Central memory CD8-positive, alpha-beta T cell (primary cell): ENCODE results near the gene EPN2.
A peak's percentile ranks its signal among the peaks of the same experiment; 100 is the strongest.

ENCODE experiments used
- ATAC-seq: fragments of 150-1000 bp; cut with Tn5 transposase; replicated peaks from 2 replicates; pipeline ENCODE4 v1.10.0; 2022; ENCODE audit warnings: mild to moderate bottlenecking, moderate FRiP score, moderate number of reproducible peaks; ENCODE audit not compliant: poor library complexity, severe bottlenecking; ENCODE audit errors: extremely low read depth
- DNase-seq, 2 donors: peaks; one replicate each; pipeline ENCODE4 v3.0.0; 2021; ENCODE audit warnings: low spot score in 2 of 2
- H3K27ac Mint-ChIP-seq: one replicate; pipeline ENCODE4 v1.8.0; 2022; ENCODE audit warnings: low read depth, mild to moderate bottlenecking, moderate library complexity, mixed read lengths
- H3K27me3 Mint-ChIP-seq: one replicate; pipeline ENCODE4 v1.8.0; 2022; ENCODE audit warnings: mixed read lengths
- H3K36me3 Mint-ChIP-seq: one replicate; pipeline ENCODE4 v1.8.0; 2022; ENCODE audit warnings: mild to moderate bottlenecking, moderate library complexity, mixed read lengths; ENCODE audit not compliant: insufficient read depth
- H3K4me1 Mint-ChIP-seq: one replicate; pipeline ENCODE4 v1.8.0; 2022; ENCODE audit warnings: mixed read lengths
- H3K4me3 Mint-ChIP-seq: one replicate; pipeline ENCODE4 v1.8.0; 2022; ENCODE audit warnings: mild to moderate bottlenecking, moderate library complexity, mixed read lengths
- H3K9me3 Mint-ChIP-seq: one replicate; pipeline ENCODE4 v1.8.0; 2022; ENCODE audit warnings: mixed read lengths

Gene EPN2

DNA sequence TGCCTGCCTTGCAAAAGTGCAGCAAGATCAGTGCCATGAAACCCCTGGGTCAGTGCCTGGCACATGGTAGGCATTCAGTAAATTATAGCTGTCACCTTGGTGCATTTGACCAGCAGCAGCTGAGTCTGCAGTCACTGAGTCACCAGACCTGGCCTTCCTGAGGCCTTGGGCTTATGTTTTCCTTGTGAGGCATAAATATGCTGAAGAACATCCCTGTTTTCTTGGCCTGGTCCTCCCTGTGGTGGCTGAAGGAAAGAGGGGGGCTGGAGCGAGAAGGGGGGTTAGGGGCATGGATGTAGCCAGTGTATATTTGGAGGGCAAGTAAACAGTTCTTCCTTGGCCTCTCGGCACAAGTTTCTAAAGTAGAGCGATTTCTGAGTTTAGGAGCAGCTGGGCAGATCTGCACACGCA, 26.5 kb downstream of the EPN2 start:
- no peaks in the 10 kb centered on the region for H3K4me1 Mint-ChIP-seq
- DNase-seq (no peak), ATAC-seq (no peak)
- H3K9me3 Mint-ChIP-seq, result no peaks in the 10 kb centered on the region
- no peak overlapping the region for H3K27ac Mint-ChIP-seq
- H3K36me3 Mint-ChIP-seq, result peaks cover 3% of the 10 kb centered on the region
- H3K4me3 Mint-ChIP-seq, result no peak overlapping the region
- peaks cover 8% of the 10 kb centered on the region for H3K27me3 Mint-ChIP-seq

DNA sequence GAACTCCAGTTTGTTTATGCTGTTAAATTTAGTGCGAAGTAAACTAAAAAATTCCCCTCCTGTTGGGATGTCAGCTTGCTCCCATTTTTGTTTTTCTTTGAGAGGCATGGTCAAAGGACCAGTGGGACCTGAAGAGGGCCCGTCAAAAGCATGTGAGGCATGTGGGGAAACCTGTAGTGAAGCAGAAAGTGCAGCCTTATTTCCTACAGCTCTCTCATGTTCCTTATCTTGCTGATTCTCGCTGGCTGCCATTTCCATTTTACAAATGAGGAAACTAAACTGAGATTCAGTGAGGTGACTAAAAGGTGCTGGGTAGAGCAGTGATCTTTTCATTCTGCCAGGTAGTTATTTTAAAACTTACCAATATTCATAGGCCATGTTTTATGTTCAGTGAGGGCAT, 27.1 kb downstream of the EPN2 start:
- DNase-seq, result no peak
- Mint-ChIP-seq H3K4me3 (no peak overlapping the region), H3K4me1 (peaks cover 5% of the 10 kb centered on the region), H3K27ac (no peak overlapping the region), H3K27me3 (peaks cover 8% of the 10 kb centered on the region), H3K36me3 (peaks cover 3% of the 10 kb centered on the region), H3K9me3 (no peaks in the 10 kb centered on the region)
- ATAC-seq, result no peak

DNA sequence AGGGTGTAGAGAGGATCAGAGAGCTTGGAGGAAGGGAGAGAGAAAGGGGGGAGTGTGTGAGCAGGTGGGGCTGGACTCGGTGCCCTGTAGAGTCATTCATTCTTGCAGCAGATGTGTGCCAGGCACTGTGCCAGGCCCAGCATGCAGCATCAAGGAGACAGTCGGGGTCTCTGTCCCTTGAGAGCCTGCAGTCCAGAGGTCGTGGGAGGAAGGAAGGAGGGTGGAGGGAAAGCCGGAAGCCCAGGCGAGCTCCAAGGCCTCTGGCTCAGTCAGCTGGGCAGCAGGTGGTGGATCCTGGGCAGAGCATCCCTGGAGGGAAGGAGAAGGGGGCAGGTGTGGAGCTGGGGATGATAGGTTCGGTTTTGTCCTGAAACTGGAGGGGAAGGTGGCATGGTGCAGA, 27.5 kb downstream of the EPN2 start:
- H3K36me3 Mint-ChIP-seq, result peaks cover 3% of the 10 kb centered on the region
- ATAC-seq (no peak), DNase-seq (no peak)
- no peaks in the 10 kb centered on the region for H3K9me3 Mint-ChIP-seq
- no peak overlapping the region for H3K27ac Mint-ChIP-seq
- peaks cover 8% of the 10 kb centered on the region for H3K27me3 Mint-ChIP-seq
- no peak overlapping the region for H3K4me3 Mint-ChIP-seq
- H3K4me1 Mint-ChIP-seq, result peaks cover 5% of the 10 kb centered on the region

DNA sequence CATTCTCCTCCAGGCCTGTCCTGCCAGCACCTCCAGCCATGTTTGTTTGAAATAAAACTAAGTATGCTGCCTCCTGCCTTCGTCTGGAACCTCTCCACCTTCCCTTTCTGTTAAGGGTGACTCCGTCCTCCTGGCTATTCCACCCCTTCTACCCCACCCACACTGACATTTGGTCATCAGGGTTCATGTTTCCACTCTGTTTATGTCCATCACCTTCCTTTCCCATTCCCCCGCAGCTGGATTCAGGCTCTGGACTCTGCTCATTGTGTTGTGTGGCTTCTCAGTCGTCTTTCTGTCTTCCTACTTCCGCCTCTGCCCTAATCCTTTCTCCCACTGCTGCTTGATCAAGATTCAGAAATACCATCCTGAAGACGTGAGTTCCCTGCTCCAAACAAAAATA, 28.6 kb downstream of the EPN2 start:
- H3K4me1 Mint-ChIP-seq, result peaks cover 5% of the 10 kb centered on the region
- no peak for DNase-seq
- peaks cover 8% of the 10 kb centered on the region for H3K27me3 Mint-ChIP-seq
- peaks cover 2% of the 10 kb centered on the region for H3K36me3 Mint-ChIP-seq
- ATAC-seq, result no peak
- no peak overlapping the region for H3K27ac Mint-ChIP-seq
- no peak overlapping the region for H3K4me3 Mint-ChIP-seq
- H3K9me3 Mint-ChIP-seq, result no peaks in the 10 kb centered on the region

DNA sequence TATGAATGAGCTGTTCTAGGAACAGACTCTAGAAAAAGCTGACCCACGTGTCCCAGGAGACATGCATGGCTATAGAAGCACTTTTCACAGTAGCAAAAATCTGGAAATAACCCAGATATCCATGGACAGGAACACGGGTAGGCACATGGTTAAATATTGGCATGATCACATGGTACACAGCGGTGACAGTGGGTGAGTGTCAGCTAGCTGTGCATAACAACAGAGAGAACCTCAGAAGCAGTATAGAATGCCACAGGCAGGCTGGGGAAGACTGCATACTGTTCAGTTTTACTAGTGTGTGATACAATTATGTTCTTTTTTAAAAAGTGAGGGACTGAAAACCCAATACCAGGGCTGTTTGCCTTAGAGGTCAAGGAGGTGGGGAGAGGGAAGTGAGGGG, 31.4 kb downstream of the EPN2 start:
- DNase-seq (no peak), ATAC-seq (no peak)
- Mint-ChIP-seq H3K27ac (peak overlapping the region; percentile 14), H3K27me3 (no peaks in the 10 kb centered on the region), H3K4me1 (peaks cover 14% of the 10 kb centered on the region), H3K4me3 (no peak overlapping the region), H3K36me3 (peaks cover 4% of the 10 kb centered on the region), H3K9me3 (no peaks in the 10 kb centered on the region)

DNA sequence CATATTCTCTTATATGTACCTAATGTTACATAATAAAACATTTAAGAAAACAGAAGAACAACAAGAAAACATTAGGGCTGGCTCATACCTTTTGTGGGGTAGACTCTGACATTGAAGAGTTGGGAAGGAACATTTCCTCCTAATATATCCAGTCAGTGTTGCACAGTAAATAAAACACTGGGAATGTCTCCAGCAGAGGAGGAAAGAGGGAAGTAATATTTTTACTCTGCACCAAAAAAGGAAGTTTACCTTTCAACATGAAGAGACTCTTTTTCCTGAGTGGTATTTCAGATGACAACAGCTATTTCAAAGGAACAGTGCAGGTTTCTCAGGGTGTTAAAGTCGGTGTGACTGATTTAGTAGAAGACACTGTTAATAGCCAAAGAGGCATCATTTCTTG, 31.9 kb downstream of the EPN2 start:
- DNase-seq (no peak), ATAC-seq (no peak)
- Mint-ChIP-seq H3K4me3 (no peak overlapping the region), H3K36me3 (peaks cover 4% of the 10 kb centered on the region), H3K9me3 (no peaks in the 10 kb centered on the region), H3K27ac (peak overlapping the region; percentile 14), H3K4me1 (peaks cover 14% of the 10 kb centered on the region), H3K27me3 (no peaks in the 10 kb centered on the region)

DNA sequence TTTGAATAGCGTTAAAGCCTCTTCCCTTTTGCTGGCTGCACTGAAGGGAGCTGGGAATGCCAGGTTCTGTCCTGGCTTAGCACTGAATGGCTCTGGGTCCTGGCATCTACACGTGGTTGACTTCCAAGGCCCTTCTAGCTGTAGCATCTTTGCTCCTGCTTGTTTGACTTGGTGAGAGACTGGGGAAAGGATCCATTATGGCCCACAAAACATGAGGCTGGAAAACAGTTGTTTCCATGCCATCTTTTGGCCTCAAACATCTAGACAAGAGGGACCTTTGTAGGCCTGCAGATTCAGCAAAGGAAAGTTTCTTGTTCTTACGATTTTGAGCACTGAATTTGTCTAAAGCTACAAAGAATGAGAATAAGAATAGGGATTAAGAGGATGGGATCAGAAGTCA, 32.5 kb downstream of the EPN2 start:
- H3K36me3 Mint-ChIP-seq, result peaks cover 4% of the 10 kb centered on the region
- H3K9me3 Mint-ChIP-seq, result no peaks in the 10 kb centered on the region
- DNase-seq, result no peak
- no peak overlapping the region for H3K27ac Mint-ChIP-seq
- no peaks in the 10 kb centered on the region for H3K27me3 Mint-ChIP-seq
- no peak for ATAC-seq
- H3K4me3 Mint-ChIP-seq, result no peak overlapping the region
- peaks cover 14% of the 10 kb centered on the region for H3K4me1 Mint-ChIP-seq

DNA sequence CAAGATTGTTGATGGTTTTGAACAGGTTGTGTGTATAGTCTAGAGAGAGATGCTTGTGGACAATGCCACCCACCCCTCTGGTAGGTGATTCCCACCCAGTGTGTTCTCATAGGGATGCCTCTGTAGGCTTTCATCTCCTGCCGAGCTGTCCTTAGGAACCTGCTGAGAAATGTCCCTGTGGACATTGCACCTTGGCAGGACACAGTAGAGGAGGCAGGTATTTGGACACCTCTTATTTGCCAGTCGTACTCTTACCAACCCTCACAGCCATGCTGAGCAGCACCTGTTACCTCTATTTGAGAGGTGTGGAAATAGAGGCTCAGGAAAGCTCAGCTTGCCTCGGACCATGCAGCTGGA, 33.2 kb downstream of the EPN2 start:
- Mint-ChIP-seq H3K9me3 (no peaks in the 10 kb centered on the region), H3K27ac (no peak overlapping the region), H3K4me3 (no peak overlapping the region), H3K36me3 (peaks cover 4% of the 10 kb centered on the region), H3K27me3 (no peaks in the 10 kb centered on the region), H3K4me1 (peaks cover 14% of the 10 kb centered on the region)
- ATAC-seq (no peak), DNase-seq (no peak)

DNA sequence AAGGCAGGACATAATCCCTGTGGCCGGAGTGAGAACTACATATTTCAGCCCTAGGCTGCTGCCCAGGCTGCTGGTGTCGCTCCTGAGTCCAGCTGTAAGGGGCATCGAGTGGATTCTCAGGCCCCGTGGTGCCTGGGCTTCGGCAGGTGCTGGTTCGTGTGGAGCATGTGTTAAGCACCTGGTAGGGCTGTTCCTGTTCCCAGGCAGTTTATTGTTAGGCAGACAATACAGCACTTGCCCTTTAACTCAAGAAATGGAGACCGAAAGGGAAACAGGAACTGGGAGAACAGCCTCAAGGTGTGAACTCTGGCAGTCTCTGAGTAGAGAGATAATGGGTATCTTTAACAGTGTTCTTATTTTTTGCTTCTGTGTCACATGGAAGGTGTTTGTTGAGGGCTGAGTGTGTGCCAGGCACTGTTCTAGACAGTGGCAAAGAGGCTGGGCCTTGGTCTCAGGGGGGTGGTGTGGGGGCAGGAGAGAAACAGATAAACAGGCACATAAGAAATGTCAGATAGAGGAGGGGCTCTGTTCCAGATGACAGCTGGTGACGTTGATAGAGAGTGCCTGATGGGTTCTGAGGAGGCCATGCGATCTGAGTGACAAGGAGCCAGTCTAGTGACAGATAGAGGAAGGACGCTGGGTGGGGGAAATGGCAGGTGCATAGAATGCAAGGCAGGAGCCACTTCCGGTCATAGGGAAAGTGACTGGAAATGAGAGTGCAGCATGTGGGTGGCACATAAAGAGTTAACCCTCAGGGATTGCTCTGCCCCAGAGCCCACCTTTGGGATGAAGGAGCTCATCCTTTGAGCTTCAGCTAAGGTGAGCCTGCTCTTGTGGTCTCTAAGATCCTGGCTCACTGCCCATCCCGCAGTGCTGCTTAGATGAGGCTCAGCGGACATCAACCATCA, 33.8 kb downstream of the EPN2 start:
- Mint-ChIP-seq H3K4me1 (peaks cover 14% of the 10 kb centered on the region), H3K9me3 (no peaks in the 10 kb centered on the region), H3K36me3 (peaks cover 2% of the 10 kb centered on the region), H3K27ac (no peak overlapping the region), H3K4me3 (no peak overlapping the region), H3K27me3 (no peaks in the 10 kb centered on the region)
- peak; percentile 40 for ATAC-seq
- DNase-seq, result no peak

DNA sequence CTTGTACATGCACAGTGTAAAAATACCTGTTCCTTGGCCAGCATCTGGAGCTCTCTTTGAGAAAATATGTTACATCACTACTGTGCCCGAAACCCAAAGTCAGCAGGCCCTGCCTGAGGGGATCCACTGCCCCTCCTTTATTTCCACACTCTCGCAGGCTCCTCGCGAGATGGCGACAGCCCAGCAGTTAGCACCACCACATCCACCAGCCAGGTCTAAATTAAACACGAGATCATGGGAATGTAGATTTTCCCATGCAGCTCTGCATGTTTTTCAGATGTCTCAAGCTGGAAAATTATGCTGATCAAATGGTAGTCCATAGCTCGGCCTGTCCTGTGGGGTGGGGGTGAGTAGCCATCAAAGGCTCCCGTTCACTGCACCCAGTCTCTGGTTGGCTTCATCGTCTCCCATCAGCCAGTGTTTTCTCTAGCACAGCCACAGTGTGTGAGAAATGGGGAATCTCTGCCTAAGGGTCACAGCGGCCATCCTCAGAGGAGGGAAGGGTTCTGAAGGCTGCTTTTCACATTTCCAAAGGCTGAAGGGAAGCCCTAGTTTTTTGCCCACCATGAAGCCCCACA, 34.7 kb downstream of the EPN2 start:
- peaks cover 2% of the 10 kb centered on the region for H3K36me3 Mint-ChIP-seq
- DNase-seq, result no peak
- H3K4me1 Mint-ChIP-seq, result peaks cover 14% of the 10 kb centered on the region
- no peak for ATAC-seq
- H3K9me3 Mint-ChIP-seq, result no peaks in the 10 kb centered on the region
- H3K4me3 Mint-ChIP-seq, result no peak overlapping the region
- no peak overlapping the region for H3K27ac Mint-ChIP-seq
- H3K27me3 Mint-ChIP-seq, result no peaks in the 10 kb centered on the region

DNA sequence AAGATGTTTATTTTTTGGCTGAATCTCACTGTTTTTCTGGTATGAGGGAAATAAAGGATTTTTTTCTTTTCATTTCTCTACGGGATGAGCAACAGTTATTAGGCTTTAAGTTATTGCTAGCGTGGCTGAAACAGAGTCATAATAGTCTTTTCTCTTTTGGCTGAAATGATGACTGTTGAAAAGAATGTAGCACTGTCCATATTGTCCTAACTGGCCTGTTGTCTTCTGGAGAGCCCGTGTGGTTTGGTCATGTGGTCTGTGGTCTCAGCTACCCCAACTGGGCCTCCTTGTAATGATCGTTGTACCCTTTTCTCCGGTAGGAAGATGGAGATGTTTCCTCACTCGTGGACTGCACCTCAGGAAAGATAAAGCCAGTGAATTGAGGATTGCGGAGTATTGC, 36.6 kb downstream of the EPN2 start:
- Mint-ChIP-seq H3K4me1 (peaks cover 14% of the 10 kb centered on the region), H3K27me3 (no peaks in the 10 kb centered on the region), H3K36me3 (peaks cover 2% of the 10 kb centered on the region), H3K27ac (no peak overlapping the region), H3K4me3 (no peak overlapping the region), H3K9me3 (no peaks in the 10 kb centered on the region)
- ATAC-seq, result no peak
- DNase-seq, result no peak

DNA sequence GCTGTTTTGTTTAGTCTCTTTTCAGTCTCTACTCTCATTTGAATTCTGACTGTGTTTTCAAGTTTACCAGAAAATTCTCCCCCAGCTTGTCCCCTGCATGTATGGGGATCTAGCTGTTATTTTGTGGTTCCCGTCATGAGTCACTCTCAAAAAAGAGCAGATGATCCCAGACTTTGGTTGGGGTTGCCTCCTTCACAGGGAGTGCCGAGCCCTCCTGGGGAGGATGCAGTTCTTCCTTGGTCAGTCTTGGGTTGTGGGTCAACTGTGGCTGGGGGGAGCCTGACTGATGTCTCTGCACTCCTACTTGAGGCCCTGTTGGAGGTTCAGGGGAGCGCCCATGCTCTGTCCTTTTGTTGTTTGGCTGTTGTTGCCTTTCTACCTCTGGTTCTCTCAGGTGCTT, 37.7 kb downstream of the EPN2 start:
- H3K27me3 Mint-ChIP-seq, result no peaks in the 10 kb centered on the region
- no peak overlapping the region for H3K27ac Mint-ChIP-seq
- ATAC-seq (no peak), DNase-seq (no peak)
- H3K4me3 Mint-ChIP-seq, result no peak overlapping the region
- H3K9me3 Mint-ChIP-seq, result no peaks in the 10 kb centered on the region
- H3K36me3 Mint-ChIP-seq, result peaks cover 2% of the 10 kb centered on the region
- H3K4me1 Mint-ChIP-seq, result peaks cover 9% of the 10 kb centered on the region

DNA sequence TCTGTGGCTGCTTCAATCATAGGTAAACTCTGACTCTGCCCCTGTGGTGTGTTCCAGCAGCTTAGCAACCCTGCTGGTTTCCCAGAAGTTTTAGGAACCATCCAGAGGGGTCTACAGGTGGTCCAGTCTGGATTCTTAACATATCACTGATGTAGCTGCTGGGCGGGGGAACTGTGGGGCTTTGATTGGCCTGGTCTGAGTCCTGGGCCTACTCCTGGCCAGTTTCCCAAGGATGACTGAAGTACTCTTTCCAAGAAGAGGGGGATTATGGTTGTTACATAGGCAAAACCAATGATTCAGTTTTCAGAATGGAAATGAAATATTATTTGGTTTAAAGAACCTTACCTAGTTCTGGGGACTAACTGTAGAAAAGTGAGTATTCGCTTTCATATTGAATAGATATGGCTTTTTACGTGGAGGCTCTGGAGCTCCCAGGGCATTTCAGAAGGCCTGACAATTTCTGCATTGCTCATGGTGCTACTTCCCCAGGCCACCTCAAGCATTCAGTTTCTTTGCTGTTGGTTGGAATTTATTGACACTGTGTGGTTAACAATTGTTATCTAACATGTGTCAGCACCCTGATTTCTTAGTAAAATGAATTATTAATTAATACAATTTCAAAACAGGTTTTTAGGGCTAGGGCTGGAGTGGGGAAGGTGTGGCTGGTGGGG, 38.4 kb downstream of the EPN2 start:
- peaks cover 9% of the 10 kb centered on the region for H3K4me1 Mint-ChIP-seq
- H3K27ac Mint-ChIP-seq, result no peak overlapping the region
- no peak for ATAC-seq
- no peak overlapping the region for H3K4me3 Mint-ChIP-seq
- no peak for DNase-seq
- peaks cover 2% of the 10 kb centered on the region for H3K36me3 Mint-ChIP-seq
- no peaks in the 10 kb centered on the region for H3K27me3 Mint-ChIP-seq
- H3K9me3 Mint-ChIP-seq, result no peaks in the 10 kb centered on the region
